ENCODE measurements around the gene MRPL14.

Gene MRPL14

DNA sequence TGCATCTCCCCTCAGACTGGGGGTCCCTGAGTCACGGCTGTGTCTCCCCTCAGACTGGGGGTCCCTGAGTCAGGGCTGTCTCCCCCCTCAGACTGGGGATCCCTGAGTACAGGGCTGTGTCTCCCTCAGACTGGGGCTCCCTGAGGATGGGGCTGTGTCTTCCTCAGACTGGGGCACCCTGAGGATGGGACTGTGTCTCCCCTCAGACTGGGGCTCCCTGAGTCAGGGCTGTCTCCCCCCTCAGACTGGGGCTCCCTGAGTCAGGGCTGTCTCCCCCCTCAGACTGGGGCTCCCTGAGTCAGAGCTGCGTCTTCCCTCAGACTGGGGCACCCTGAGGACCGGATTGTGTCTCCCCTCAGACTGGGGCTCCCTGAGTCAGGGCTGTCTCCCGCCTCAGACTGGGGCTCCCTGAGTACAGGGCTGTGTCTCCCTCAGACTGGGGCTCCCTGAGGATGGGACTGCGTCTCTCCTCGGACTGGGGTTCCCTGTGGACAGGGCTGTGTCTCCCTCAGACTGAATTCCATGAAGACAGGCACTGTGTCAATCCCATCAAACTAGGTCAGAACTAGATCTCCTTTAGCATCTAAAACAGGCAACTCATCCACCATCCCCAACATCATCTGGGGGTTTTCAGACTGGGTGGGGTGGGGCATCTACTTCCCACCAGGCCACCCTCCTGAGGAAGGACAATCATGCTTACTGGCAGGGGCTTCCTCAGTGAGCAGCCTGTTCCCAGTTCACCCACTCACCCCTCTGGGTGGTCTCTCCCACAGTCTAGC is 60.7 kb downstream of the MRPL14 start:
- Histone ChIP-seq H3K27ac (ENCODE audit: low read depth, low read length) (no peak overlapping the region), H3K4me3 (ENCODE audit: low read depth in 1 of 2, low read length in 2 of 2) (no peak overlapping the region), H3K4me1 (ENCODE audit: control insufficient read depth in 1 of 2, insufficient read depth in 2 of 2, low read length in 2 of 2) (peaks cover 0 to 8% of the 10 kb centered on the region in 2 donors), H3K36me3 (ENCODE audit: control insufficient read depth in 1 of 2, insufficient read depth in 2 of 2, low read length in 2 of 2) (no peaks in the 10 kb centered on the region), H3K9me3 (ENCODE audit: control insufficient read depth in 1 of 2, low read length in 2 of 2) (no peaks in the 10 kb centered on the region), H3K9ac (ENCODE audit: low read depth in 1 of 2, low read length in 2 of 2) (no peak overlapping the region), H3K27me3 (ENCODE audit: control insufficient read depth in 1 of 2, insufficient read depth in 2 of 2, low read length in 2 of 2) (no peaks in the 10 kb centered on the region)

DNA sequence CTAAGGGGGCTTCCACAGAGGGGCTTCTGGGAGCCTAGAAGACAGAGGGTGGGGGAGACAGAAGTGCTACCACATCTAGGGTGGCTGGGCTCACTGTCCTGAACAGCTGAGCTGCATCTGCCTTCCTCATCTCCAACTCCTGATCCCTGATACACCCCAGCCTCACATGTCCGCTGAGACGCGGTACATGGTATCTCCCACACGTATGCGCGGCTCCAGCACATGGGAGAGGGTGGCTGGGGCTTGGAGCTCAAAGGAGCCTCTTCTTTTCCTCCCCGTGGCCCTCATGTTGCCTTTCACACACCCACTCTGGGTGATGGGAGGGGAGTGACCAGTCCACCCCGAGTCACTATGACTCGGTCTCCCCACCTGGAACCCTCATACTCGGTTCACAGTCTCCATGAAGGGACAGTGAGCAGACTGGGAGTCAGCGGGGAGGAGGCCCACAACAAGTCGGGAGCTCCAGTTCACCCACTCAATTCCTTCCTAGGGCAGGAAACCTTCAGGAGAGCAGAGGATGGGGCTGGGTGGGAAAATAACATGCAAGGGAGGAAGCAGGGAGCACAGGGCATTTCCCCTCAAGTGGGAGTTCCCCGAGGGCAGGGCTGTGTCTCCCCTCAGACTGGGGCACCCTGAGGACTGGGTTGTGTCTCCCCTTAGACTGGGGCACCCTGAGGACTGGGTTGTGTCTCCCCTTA is 61.7 kb downstream of the MRPL14 start:
- H3K36me3 ChIP-seq (ENCODE audit: control insufficient read depth in 1 of 2, insufficient read depth in 2 of 2, low read length in 2 of 2), result no peaks in the 10 kb centered on the region
- H3K4me3 ChIP-seq (ENCODE audit: low read depth in 1 of 2, low read length in 2 of 2), result no peak overlapping the region
- H3K27me3 ChIP-seq (ENCODE audit: control insufficient read depth in 1 of 2, insufficient read depth in 2 of 2, low read length in 2 of 2), result no peaks in the 10 kb centered on the region
- no peak overlapping the region for H3K9ac ChIP-seq (ENCODE audit: low read depth in 1 of 2, low read length in 2 of 2)
- peaks cover 0 to 8% of the 10 kb centered on the region in 2 donors for H3K4me1 ChIP-seq (ENCODE audit: control insufficient read depth in 1 of 2, insufficient read depth in 2 of 2, low read length in 2 of 2)
- no peak overlapping the region for H3K27ac ChIP-seq (ENCODE audit: low read depth, low read length)
- no peaks in the 10 kb centered on the region for H3K9me3 ChIP-seq (ENCODE audit: control insufficient read depth in 1 of 2, low read length in 2 of 2)

DNA sequence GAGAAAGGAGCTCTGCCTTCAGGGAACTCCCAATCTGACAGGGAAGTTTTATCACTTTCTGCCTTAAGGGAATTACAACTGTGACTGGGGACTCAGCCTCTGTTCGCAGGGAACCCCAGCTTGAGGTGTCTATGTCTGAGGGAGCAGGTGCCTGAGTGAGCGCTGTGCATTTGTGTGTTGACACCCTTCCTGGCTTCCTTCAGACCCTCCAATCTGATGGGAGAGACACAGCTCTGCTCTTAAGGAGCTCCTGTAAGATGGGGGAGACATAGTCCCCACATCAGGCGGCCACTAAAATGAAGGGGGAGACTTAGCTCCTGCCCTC is 62.3 kb downstream of the MRPL14 start:
- no peak overlapping the region for H3K9ac ChIP-seq (ENCODE audit: low read depth in 1 of 2, low read length in 2 of 2)
- no peak overlapping the region for H3K27ac ChIP-seq (ENCODE audit: low read depth, low read length)
- H3K4me3 ChIP-seq (ENCODE audit: low read depth in 1 of 2, low read length in 2 of 2), result no peak overlapping the region
- H3K27me3 ChIP-seq (ENCODE audit: control insufficient read depth in 1 of 2, insufficient read depth in 2 of 2, low read length in 2 of 2), result no peaks in the 10 kb centered on the region
- H3K9me3 ChIP-seq (ENCODE audit: control insufficient read depth in 1 of 2, low read length in 2 of 2), result no peaks in the 10 kb centered on the region
- no peaks in the 10 kb centered on the region for H3K36me3 ChIP-seq (ENCODE audit: control insufficient read depth in 1 of 2, insufficient read depth in 2 of 2, low read length in 2 of 2)
- H3K4me1 ChIP-seq (ENCODE audit: control insufficient read depth in 1 of 2, insufficient read depth in 2 of 2, low read length in 2 of 2), result peaks cover 0 to 8% of the 10 kb centered on the region in 2 donors

DNA sequence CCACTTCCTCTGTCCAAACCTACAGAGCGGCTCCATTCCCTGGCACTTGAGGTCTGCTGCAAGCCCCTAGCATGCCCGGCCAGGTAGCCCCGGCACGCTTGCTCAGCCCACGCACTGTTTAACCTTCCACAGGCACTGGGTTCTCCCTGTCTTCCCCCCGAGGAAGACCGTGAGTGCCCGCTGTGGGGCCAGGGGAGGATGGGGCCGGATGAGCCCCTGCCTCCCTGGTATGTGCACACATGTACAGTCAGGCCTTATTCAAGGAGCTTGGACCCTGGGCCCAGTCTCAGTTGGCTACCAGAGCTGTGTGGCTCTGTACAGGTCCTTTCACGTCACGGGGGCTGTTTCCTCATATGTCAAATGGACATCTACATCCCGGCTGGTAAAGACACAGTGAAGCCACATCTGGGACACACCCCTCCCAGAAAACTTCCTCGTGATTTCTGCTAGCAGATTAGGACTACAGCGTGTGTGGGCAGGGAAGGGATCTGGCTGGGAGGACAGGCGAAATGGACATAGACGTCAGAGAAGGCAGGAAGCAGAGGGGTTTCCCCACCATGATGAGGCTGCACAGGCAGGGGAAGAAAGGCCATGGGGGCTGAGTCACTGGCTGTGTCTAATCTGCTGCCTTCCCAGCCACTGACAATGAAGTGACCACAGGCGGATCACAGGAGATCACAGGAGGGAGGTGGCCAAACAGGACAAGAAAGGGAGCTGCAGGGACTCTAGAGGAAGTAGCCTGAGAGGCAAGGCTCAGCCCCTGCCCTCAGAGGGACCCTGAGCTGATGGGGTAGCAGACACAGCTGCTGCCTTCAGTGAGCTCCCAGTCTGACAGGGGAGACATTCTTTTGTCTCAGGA is 62.9 kb downstream of the MRPL14 start:
- H3K27ac ChIP-seq (ENCODE audit: low read depth, low read length), result no peak overlapping the region

DNA sequence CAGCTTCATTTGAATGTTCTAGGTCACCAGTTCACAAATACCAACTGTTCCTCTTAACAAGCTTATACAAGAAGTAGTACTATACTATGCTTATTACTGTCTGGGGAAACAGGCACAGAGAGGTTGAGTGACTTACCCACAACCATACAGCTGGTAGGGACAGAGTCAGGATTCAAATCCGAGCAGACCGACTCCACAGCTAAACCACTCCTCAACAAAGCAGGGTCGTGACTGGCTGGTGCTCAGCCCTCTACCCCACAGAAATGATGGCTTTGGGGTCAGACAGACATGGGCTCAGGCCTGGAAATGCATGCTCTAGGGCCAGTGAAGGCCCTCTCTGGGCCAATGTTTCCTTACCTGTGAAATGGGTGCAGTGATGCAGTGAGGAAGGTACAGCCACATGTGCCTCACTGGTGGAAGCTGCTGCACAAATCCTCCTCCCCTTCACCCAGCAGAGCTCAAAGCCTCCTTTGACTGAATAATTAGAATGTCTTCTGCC is 63.6 kb downstream of the MRPL14 start:
- no peak overlapping the region for H3K9ac ChIP-seq (ENCODE audit: low read depth in 1 of 2, low read length in 2 of 2)
- no peaks in the 10 kb centered on the region for H3K27me3 ChIP-seq (ENCODE audit: control insufficient read depth in 1 of 2, insufficient read depth in 2 of 2, low read length in 2 of 2)
- peaks cover 9 to 15% of the 10 kb centered on the region in 2 donors for H3K4me1 ChIP-seq (ENCODE audit: control insufficient read depth in 1 of 2, insufficient read depth in 2 of 2, low read length in 2 of 2)
- H3K4me3 ChIP-seq (ENCODE audit: low read depth in 1 of 2, low read length in 2 of 2), result no peak overlapping the region
- no peak overlapping the region for H3K27ac ChIP-seq (ENCODE audit: low read depth, low read length)
- H3K36me3 ChIP-seq (ENCODE audit: control insufficient read depth in 1 of 2, insufficient read depth in 2 of 2, low read length in 2 of 2), result no peaks in the 10 kb centered on the region
- no peaks in the 10 kb centered on the region for H3K9me3 ChIP-seq (ENCODE audit: control insufficient read depth in 1 of 2, low read length in 2 of 2)

More for the DNA sequence above, 62.9 kb downstream of the MRPL14 start:
- Histone ChIP-seq H3K4me1 (ENCODE audit: control insufficient read depth in 1 of 2, insufficient read depth in 2 of 2, low read length in 2 of 2) (peaks cover 3 to 8% of the 10 kb centered on the region in 2 donors), H3K4me3 (ENCODE audit: low read depth in 1 of 2, low read length in 2 of 2) (no peak overlapping the region), H3K9me3 (ENCODE audit: control insufficient read depth in 1 of 2, low read length in 2 of 2) (no peaks in the 10 kb centered on the region), H3K36me3 (ENCODE audit: control insufficient read depth in 1 of 2, insufficient read depth in 2 of 2, low read length in 2 of 2) (no peaks in the 10 kb centered on the region), H3K27me3 (ENCODE audit: control insufficient read depth in 1 of 2, insufficient read depth in 2 of 2, low read length in 2 of 2) (no peaks in the 10 kb centered on the region), H3K9ac (ENCODE audit: low read depth in 1 of 2, low read length in 2 of 2) (no peak overlapping the region)
